PC-3 (cell line): ENCODE results near the gene TMEM169. TPM values are rescaled to one million over a fixed set of nuclear protein-coding genes. Genes with fewer than 3 reads are reported as not detected.
A peak's percentile ranks its signal among the peaks of the same experiment; 100 is the strongest.

Experiments
- ATAC-seq: fragments of 200-7000 bp; cut with Tn5 transposase; 2 replicates; pipeline ENCODE4 v1.9.1; 2020; ENCODE audit warnings: mild to moderate bottlenecking, moderate library complexity
- BruUV-seq: library from RNA; stranded (reverse); fragments of 400-500 nt; replicated peaks from 2 replicates; lab custom pipeline; 2021; lab: Mats Ljungman, UMichigan
- CTCF ChIA-PET: fragments of 300-600 bp; sonication (Branson Sonifier 250); formaldehyde crosslinking; loops from one replicate; lab custom pipeline; 2022; ENCODE audit warnings: antibody characterized with exemption; lab: Charles Lee
- POLR2A ChIA-PET: fragments of 300-600 bp; sonication (Branson Sonifier 250); formaldehyde crosslinking; loops from one replicate; lab custom pipeline; 2022; ENCODE audit warnings: antibody characterized with exemption; ENCODE audit not compliant: unreplicated experiment; lab: Charles Lee
- DNase-seq: peaks from one replicate; pipeline ENCODE4 v3.0.0-alpha.2; 2015
- H2AFZ ChIP-seq: fragments of 300-600 bp; sonication (generic); 2 replicates; pipeline ENCODE4 v1.6.0; 2016; ENCODE audit warnings: antibody characterized with exemption, low read length
- H3F3A ChIP-seq: fragments of 300-600 bp; sonication (generic); one replicate; pipeline ENCODE4 v1.6.0; 2017; ENCODE audit warnings: antibody characterized with exemption, low read length, control low read depth, mild to moderate bottlenecking; ENCODE audit not compliant: unreplicated experiment
- H3K27ac ChIP-seq: fragments of 300-600 bp; sonication (generic); 2 replicates; pipeline ENCODE4 v1.5.1; 2016; ENCODE audit warnings: mild to moderate bottlenecking, low read length
- H3K27me3 ChIP-seq: fragments of 300-600 bp; sonication (generic); 2 replicates; pipeline ENCODE4 v1.6.1; 2016; ENCODE audit warnings: low read length, mixed read lengths
- H3K36me3 ChIP-seq: fragments of 300-600 bp; sonication (generic); 2 replicates; pipeline ENCODE4 v1.6.1; 2016; ENCODE audit warnings: low read depth, mixed run types, low read length, mixed read lengths
- H3K4me1 ChIP-seq: fragments of 300-600 bp; sonication (generic); 2 replicates; pipeline ENCODE4 v1.5.1; 2016; ENCODE audit warnings: low read length; ENCODE audit not compliant: insufficient read depth
- H3K4me2 ChIP-seq: fragments of 300-600 bp; sonication (generic); 2 replicates; pipeline ENCODE4 v1.6.0; 2016; ENCODE audit warnings: low read length
- H3K4me3 ChIP-seq: fragments of 300-600 bp; sonication (generic); 2 replicates; pipeline ENCODE4 v1.5.1; 2016; ENCODE audit warnings: mild to moderate bottlenecking, low read length, mixed read lengths
- H3K79me2 ChIP-seq: fragments of 300-600 bp; sonication (generic); 2 replicates; pipeline ENCODE4 v1.6.1; 2017; ENCODE audit warnings: low read length, mixed read lengths
- H3K9ac ChIP-seq: fragments of 300-600 bp; sonication (generic); 2 replicates; pipeline ENCODE4 v1.6.0; 2016; ENCODE audit warnings: mild to moderate bottlenecking, low read length
- H3K9me2 ChIP-seq: fragments of 300-600 bp; sonication (generic); replicated peaks from 2 replicates; pipeline ENCODE4 v1.6.1; 2016; ENCODE audit warnings: mixed run types, low read length, mixed read lengths
- H3K9me3 ChIP-seq: fragments of 300-600 bp; sonication (generic); 2 replicates; pipeline ENCODE4 v1.6.1; 2016; ENCODE audit warnings: low read length, mixed read lengths
- H4K20me1 ChIP-seq: fragments of 300-600 bp; sonication (generic); 2 replicates; pipeline ENCODE4 v1.6.1; 2016; ENCODE audit warnings: low read length, mixed read lengths
- CTCF ChIP-seq: fragments of 300-600 bp; sonication (generic); conservative IDR thresholded peaks from 2 replicates; pipeline ENCODE4 v1.5.1; 2017; ENCODE audit warnings: antibody characterized with exemption, low read depth, mild to moderate bottlenecking, low read length
- EZH2 ChIP-seq: fragments of 300-600 bp; sonication (generic); IDR thresholded peaks from one replicate; pipeline ENCODE4 v1.6.1; 2017; ENCODE audit warnings: antibody characterized with exemption, mild to moderate bottlenecking, low read length; ENCODE audit not compliant: unreplicated experiment
- EZH2phosphoT487 ChIP-seq: fragments of 300-600 bp; sonication (generic); IDR thresholded peaks from 2 replicates; pipeline ENCODE4 v1.6.1; 2018; ENCODE audit warnings: mild to moderate bottlenecking, antibody characterized with exemption, low read length, borderline replicate concordance
- intact Hi-C: fragments of 100-400 bp; cut with micrococcal nuclease; formaldehyde crosslinking; loops from 2 replicates; pipeline ENCODE4 v1.9.0; 2023
- total RNA-seq: library from RNA; depleted of rRNA; stranded (reverse); fragments of >200 nt; gene quantifications from 2 replicates; pipeline ENCODE4 v1.2.3, GENCODE V29; 2014

Gene TMEM169
- total RNA-seq, 1 experiment from 2014 or later = not detected

- TF ChIP-seq EZH2 (no peak), EZH2phosphoT487 (no peak), CTCF (no peak)
- no peak for DNase-seq
- POLR2A ChIA-PET = no interaction called here
Observed at GRCh38 chr2:216113572-216113971, 31.9 kb downstream of the TMEM169 start.

GRCh38 chr2:216114382-216114713, 32.6 kb downstream of the TMEM169 start:
- H3K4me3 ChIP-seq = no peak overlapping the region
- BruUV-seq = no TSS peak
- H3K79me2 ChIP-seq = peaks cover 86% of the 10 kb centered on the region
- H3F3A ChIP-seq = peaks cover 6% of the 10 kb centered on the region
- no peak overlapping the region for H3K9ac ChIP-seq
- ChIA-PET POLR2A (interaction anchor here (0.6 kb wide), 1 partner anchor 32 kb away, joined by 3 read pairs; no protein-coding TSS in a partner anchor), CTCF (interaction anchor here (0.5 to 0.6 kb wide), 2 partner anchors 22 to 213 kb away, joined by 4 to 6 read pairs; no protein-coding TSS in a partner anchor)
- ATAC-seq (peak; percentile 35), DNase-seq (no peak)
- no peaks in the 10 kb centered on the region for H3K27me3 ChIP-seq
- H2AFZ ChIP-seq = no peak overlapping the region
- H3K36me3 ChIP-seq = peaks cover 86% of the 10 kb centered on the region
- no peaks in the 10 kb centered on the region for H3K9me3 ChIP-seq
- 0 out of 2 replicates have a peak, but pooled peaks cover 18% of the 10 kb centered on the region for H4K20me1 ChIP-seq
- TF ChIP-seq CTCF (no peak), EZH2phosphoT487 (no peak), EZH2 (no peak)
- intact Hi-C loops = loop anchor here (10.0 kb wide), 1 partner anchor 380 kb away; the partner anchor contains the start of gene RPL37A
- peaks cover 39% of the 10 kb centered on the region for H3K4me1 ChIP-seq
- no peaks in the 10 kb centered on the region for H3K9me2 ChIP-seq
- no peak overlapping the region for H3K27ac ChIP-seq
- no peak overlapping the region for H3K4me2 ChIP-seq

More at GRCh38 chr2:216113572-216113971, 31.9 kb downstream of the TMEM169 start:
- Histone ChIP-seq H3K79me2 (peaks cover 80% of the 10 kb centered on the region), H3K9me2 (no peaks in the 10 kb centered on the region), H2AFZ (no peak overlapping the region), H3K9ac (no peak overlapping the region), H3F3A (peaks cover 6% of the 10 kb centered on the region), H4K20me1 (0 out of 2 replicates have a peak, but pooled peaks cover 18% of the 10 kb centered on the region), H3K36me3 (peaks cover 78% of the 10 kb centered on the region), H3K9me3 (no peaks in the 10 kb centered on the region), H3K4me2 (no peak overlapping the region), H3K4me1 (peaks cover 40% of the 10 kb centered on the region), H3K4me3 (no peak overlapping the region), H3K27me3 (no peaks in the 10 kb centered on the region), H3K27ac (no peak overlapping the region)
- no TSS peak for BruUV-seq
- intact Hi-C loops = loop anchor here (10.0 kb wide), 1 partner anchor 381 kb away; the partner anchor contains the start of gene RPL37A
- no peak for ATAC-seq
- CTCF ChIA-PET = no interaction called here
